OCI-LY7 (cell line): ENCODE data around the gene ADAMTS2. TPM values are rescaled to one million over a fixed set of nuclear protein-coding genes. Genes with fewer than 3 reads are reported as not detected.

ENCODE experiments used
- BruUV-seq: library from RNA; stranded (reverse); fragments of 400-500 nt; replicated peaks from 2 replicates; lab custom pipeline; 2021; lab: Mats Ljungman, UMichigan
- CTCF ChIA-PET: fragments of 300-600 bp; sonication (Branson Sonifier 250); formaldehyde crosslinking; loops from one replicate; lab custom pipeline; 2022; ENCODE audit warnings: antibody characterized with exemption; ENCODE audit not compliant: unreplicated experiment; lab: Charles Lee
- POLR2A ChIA-PET: fragments of 300-600 bp; sonication (Branson Sonifier 250); formaldehyde crosslinking; loops from one replicate; lab custom pipeline; 2022; ENCODE audit warnings: antibody characterized with exemption; lab: Charles Lee
- DNase-seq: peaks from one replicate; pipeline ENCODE4 v3.0.0-alpha.2; 2015; ENCODE audit warnings: low spot score
- H2AFZ ChIP-seq: fragments of 200-600 bp; sonication (generic), shearing (Covaris generic); 2 replicates; pipeline ENCODE4 v1.6.1; 2014; ENCODE audit warnings: mild to moderate bottlenecking, antibody characterized with exemption, low read length, moderate library complexity
- H3K27ac ChIP-seq: fragments of 200-600 bp; sonication (generic); 2 replicates; pipeline ENCODE4 v1.5.1; 2014; ENCODE audit warnings: mixed run types, low read depth, mild to moderate bottlenecking, moderate library complexity, low read length, inconsistent platforms; ENCODE audit not compliant: poor library complexity, severe bottlenecking
- H3K36me3 ChIP-seq: fragments of 200-600 bp; sonication (generic); 2 replicates; pipeline ENCODE4 v1.6.1; 2014; ENCODE audit warnings: mild to moderate bottlenecking, antibody characterized with exemption, low read length, moderate library complexity, mixed read lengths; ENCODE audit not compliant: insufficient read depth
- H3K4me1 ChIP-seq: fragments of 200-600 bp; sonication (generic); 2 replicates; pipeline ENCODE4 v1.5.1; 2014; ENCODE audit warnings: mild to moderate bottlenecking, low read length; ENCODE audit not compliant: insufficient read depth, poor library complexity, severe bottlenecking
- H3K4me2 ChIP-seq: fragments of 200-600 bp; sonication (generic); 2 replicates; pipeline ENCODE4 v1.6.1; 2014; ENCODE audit warnings: mild to moderate bottlenecking, low read length
- H3K4me3 ChIP-seq: fragments of 200-600 bp; sonication (generic); 2 replicates; pipeline ENCODE4 v1.5.1; 2014; ENCODE audit warnings: mild to moderate bottlenecking, low read depth, low read length; ENCODE audit not compliant: poor library complexity, severe bottlenecking
- H3K79me2 ChIP-seq: fragments of 200-600 bp; sonication (generic); 2 replicates; pipeline ENCODE4 v1.6.1; 2016; ENCODE audit warnings: low read depth, mild to moderate bottlenecking, low read length, moderate library complexity, mixed read lengths; ENCODE audit not compliant: insufficient read depth
- H3K9me2 ChIP-seq: fragments of 200-600 bp; sonication (generic); 2 replicates; pipeline ENCODE4 v1.6.1; 2016; ENCODE audit warnings: mild to moderate bottlenecking, low read length, mixed read lengths; ENCODE audit not compliant: insufficient read depth
- H3K9me3 ChIP-seq: fragments of 200-600 bp; sonication (generic); 2 replicates; pipeline ENCODE4 v1.6.1; 2014; ENCODE audit warnings: mild to moderate bottlenecking, mixed run types, low read length, mixed read lengths
- H4K20me1 ChIP-seq: fragments of 200-600 bp; sonication (generic); 2 replicates; pipeline ENCODE4 v1.6.1; 2014; ENCODE audit warnings: mild to moderate bottlenecking, antibody characterized with exemption, low read length, moderate library complexity, mixed read lengths; ENCODE audit not compliant: insufficient read depth
- EZH2phosphoT487 ChIP-seq: fragments of 200-600 bp; sonication (generic); IDR thresholded peaks from 2 replicates; pipeline ENCODE4 v1.6.1; 2018; ENCODE audit warnings: low read depth, borderline replicate concordance, mild to moderate bottlenecking, mixed run types, antibody characterized with exemption, low read length, moderate library complexity, mixed read lengths
- intact Hi-C: fragments of 100-400 bp; cut with micrococcal nuclease; formaldehyde crosslinking; loops from one replicate; pipeline ENCODE4 v1.10.0; 2022; ENCODE audit not compliant: unreplicated experiment
- total RNA-seq, 2 experiments: library from RNA; depleted of rRNA in 1 of 2; stranded (reverse); fragments of >200 nt in 1 of 2; shearing (Covaris generic) in 1 of 2; gene quantifications; 2 replicates each; pipeline ENCODE4 v1.2.3, GENCODE V29; 2014 to 2022
- TF ChIP-seq, protein P1 (sequence below): fragments of 200-600 bp; sonication (generic); conservative IDR thresholded peaks from 2 replicates; pipeline ENCODE4 v1.5.1; 2014; ENCODE audit warnings: mild to moderate bottlenecking, antibody characterized with exemption, low read length, moderate library complexity, mixed read lengths

The ADAMTS2 gene
- total RNA-seq, 2 experiments from 2014 or later: not detected

DNA sequence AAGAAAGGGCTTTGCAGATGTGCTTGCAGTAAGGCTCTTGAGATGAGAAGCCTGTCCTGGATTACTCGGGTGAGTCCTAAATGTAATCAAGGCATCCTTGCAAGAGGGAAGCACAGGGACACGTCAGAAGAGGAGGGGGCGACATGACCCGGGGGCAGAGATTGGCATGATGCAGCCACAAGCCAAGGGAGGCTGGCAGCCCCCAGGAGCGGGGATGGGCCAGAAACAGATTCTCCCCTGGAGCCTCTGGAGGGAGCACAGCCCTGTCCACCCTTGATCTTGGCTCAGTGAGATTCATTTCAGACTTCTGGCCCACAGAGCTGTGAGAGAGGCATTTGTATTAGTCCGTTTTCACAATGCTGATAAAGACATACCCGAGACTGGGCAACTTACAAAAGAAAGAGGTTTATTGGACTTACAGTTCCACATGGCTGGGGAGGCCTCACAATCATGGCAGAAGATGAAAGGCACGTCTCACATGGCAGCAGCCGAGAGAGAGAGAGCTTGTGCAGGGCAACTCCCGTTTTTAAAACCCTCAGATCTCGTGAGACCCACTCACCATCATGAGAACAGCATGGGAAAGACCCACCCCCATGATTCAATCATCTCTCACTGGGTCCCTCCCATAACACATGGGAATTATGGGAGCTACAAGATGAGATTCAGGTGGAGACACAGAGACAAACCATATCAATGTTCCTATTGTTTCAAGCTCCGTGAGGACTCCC is 76.1 kb downstream of the ADAMTS2 start:
- CTCF ChIA-PET: no interaction called here
- TF ChIP-seq, protein P1, sequence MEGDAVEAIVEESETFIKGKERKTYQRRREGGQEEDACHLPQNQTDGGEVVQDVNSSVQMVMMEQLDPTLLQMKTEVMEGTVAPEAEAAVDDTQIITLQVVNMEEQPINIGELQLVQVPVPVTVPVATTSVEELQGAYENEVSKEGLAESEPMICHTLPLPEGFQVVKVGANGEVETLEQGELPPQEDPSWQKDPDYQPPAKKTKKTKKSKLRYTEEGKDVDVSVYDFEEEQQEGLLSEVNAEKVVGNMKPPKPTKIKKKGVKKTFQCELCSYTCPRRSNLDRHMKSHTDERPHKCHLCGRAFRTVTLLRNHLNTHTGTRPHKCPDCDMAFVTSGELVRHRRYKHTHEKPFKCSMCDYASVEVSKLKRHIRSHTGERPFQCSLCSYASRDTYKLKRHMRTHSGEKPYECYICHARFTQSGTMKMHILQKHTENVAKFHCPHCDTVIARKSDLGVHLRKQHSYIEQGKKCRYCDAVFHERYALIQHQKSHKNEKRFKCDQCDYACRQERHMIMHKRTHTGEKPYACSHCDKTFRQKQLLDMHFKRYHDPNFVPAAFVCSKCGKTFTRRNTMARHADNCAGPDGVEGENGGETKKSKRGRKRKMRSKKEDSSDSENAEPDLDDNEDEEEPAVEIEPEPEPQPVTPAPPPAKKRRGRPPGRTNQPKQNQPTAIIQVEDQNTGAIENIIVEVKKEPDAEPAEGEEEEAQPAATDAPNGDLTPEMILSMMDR: no peak
- no peak for TF ChIP-seq EZH2phosphoT487
- no peaks in the 10 kb centered on the region for H3K36me3 ChIP-seq
- POLR2A ChIA-PET: no interaction called here
- H3K9me3 ChIP-seq: no peaks in the 10 kb centered on the region
- H3K4me2 ChIP-seq: no peak overlapping the region
- H3K27ac ChIP-seq: no peak overlapping the region
- no peaks in the 10 kb centered on the region for H3K79me2 ChIP-seq
- intact Hi-C loops: no loop called here
- H4K20me1 ChIP-seq: no peaks in the 10 kb centered on the region
- H3K4me1 ChIP-seq: no peaks in the 10 kb centered on the region
- DNase-seq: no peak
- no TSS peak for BruUV-seq
- no peak overlapping the region for H3K4me3 ChIP-seq
- H3K9me2 ChIP-seq: no peaks in the 10 kb centered on the region
- no peak overlapping the region for H2AFZ ChIP-seq

- intact Hi-C loops: no loop called here
- Histone ChIP-seq H2AFZ (no peak overlapping the region), H3K4me1 (no peaks in the 10 kb centered on the region), H4K20me1 (no peaks in the 10 kb centered on the region), H3K9me2 (no peaks in the 10 kb centered on the region), H3K4me2 (no peak overlapping the region), H3K36me3 (no peaks in the 10 kb centered on the region), H3K79me2 (no peaks in the 10 kb centered on the region), H3K4me3 (no peak overlapping the region), H3K9me3 (no peaks in the 10 kb centered on the region), H3K27ac (no peak overlapping the region)
- ChIA-PET CTCF (no interaction called here), POLR2A (no interaction called here)
- DNase-seq: no peak
- no peak for TF ChIP-seq EZH2phosphoT487
- TF ChIP-seq, protein P1: no peak
- BruUV-seq: no TSS peak
Observed at GRCh38 chr5:179268399-179268952, 76.8 kb downstream of the ADAMTS2 start.

GRCh38 chr5:179267671-179268083 is 77.6 kb downstream of the ADAMTS2 start:
- CTCF ChIA-PET: no interaction called here
- Histone ChIP-seq H2AFZ (no peak overlapping the region), H3K36me3 (no peaks in the 10 kb centered on the region), H3K9me2 (no peaks in the 10 kb centered on the region), H3K4me2 (no peak overlapping the region), H3K4me3 (no peak overlapping the region), H3K27ac (no peak overlapping the region), H3K4me1 (no peaks in the 10 kb centered on the region), H3K9me3 (no peaks in the 10 kb centered on the region), H3K79me2 (no peaks in the 10 kb centered on the region), H4K20me1 (no peaks in the 10 kb centered on the region)
- no TSS peak for BruUV-seq
- intact Hi-C loops: no loop called here
- TF ChIP-seq, protein P1: no peak
- no peak for TF ChIP-seq EZH2phosphoT487
- DNase-seq: no peak
- POLR2A ChIA-PET: no interaction called here
